ENCODE data around the gene NIPA2.
"Not testable (repeated sequence)": the region's sequence is repeated elsewhere in the genome, so short reads cannot be mapped to it uniquely, and the experiment has no call there.

NIPA2 gene

DNA sequence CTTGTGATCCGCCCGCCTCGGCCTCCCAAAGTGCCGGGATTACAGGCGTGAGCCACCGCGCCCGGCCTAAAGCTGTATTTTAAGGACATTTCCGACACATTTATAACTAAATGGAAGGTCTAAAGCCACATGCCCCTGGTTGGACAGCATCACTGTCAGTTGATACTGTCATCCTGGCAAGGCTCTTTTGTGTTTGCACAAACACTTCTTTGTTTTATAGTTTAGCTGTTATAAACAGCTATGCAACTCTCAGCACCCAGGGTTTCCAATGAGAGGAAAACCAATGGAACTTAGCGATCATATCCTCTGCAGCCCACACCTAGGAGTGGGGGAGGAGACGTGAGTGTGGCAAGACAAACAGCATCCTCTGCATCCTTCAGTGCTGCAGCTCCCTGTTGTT, 32.3 kb upstream of the NIPA2 start:
- H3K4me3 ChIP-seq (ENCODE audit: low read depth, low read length), result no peak overlapping the region

DNA sequence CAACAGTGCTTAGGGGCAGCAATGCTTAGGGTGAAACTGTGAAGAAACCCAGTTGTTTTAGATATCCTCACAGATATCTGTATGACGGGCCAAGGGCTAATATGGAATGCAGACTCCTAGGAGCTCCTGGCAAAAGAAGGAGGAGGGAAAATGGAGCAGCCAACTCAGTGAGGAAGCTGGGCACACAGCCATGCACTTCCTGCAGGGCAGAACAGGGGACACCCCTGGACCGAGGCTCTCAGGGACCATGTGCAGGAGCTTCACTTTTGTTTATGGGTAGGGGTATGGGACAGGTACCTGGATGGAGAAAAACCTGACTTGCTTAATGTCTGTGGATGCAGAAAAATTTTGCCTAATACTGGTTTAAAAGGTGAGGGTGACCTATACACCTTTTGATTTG, 31.8 kb upstream of the NIPA2 start:
- H3K4me3 ChIP-seq (ENCODE audit: low read depth, low read length), result no peak overlapping the region
- TF ChIP-seq, protein P1, sequence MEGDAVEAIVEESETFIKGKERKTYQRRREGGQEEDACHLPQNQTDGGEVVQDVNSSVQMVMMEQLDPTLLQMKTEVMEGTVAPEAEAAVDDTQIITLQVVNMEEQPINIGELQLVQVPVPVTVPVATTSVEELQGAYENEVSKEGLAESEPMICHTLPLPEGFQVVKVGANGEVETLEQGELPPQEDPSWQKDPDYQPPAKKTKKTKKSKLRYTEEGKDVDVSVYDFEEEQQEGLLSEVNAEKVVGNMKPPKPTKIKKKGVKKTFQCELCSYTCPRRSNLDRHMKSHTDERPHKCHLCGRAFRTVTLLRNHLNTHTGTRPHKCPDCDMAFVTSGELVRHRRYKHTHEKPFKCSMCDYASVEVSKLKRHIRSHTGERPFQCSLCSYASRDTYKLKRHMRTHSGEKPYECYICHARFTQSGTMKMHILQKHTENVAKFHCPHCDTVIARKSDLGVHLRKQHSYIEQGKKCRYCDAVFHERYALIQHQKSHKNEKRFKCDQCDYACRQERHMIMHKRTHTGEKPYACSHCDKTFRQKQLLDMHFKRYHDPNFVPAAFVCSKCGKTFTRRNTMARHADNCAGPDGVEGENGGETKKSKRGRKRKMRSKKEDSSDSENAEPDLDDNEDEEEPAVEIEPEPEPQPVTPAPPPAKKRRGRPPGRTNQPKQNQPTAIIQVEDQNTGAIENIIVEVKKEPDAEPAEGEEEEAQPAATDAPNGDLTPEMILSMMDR (IDR thresholded peaks at IDR 0.05; ENCODE audit: low read depth, low read length), result no peak

More for the DNA sequence above, 32.3 kb upstream of the NIPA2 start:
- TF ChIP-seq, protein P1 (IDR thresholded peaks at IDR 0.05; ENCODE audit: low read depth, low read length), result no peak

DNA sequence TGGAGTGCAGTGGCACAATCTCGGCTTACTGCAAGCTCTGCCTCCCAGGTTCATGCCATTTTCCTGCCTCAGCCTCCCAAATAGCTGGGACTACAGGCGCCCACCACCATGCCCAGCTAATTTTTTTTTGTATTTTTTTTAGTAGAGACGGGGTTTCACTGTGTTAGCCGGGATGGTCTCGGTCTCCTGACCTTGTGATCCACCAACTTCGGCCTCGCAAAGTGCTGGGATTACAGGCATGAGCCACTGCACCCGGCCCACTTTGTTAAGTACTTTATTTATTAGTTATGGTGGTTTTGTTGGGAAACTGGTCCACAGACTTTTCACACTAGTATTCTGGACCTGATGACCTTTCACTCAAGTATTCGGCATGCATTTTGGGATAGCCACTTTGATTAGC, 30.6 kb upstream of the NIPA2 start:
- not testable (repeated sequence) for H3K4me3 ChIP-seq (ENCODE audit: low read depth, low read length)

DNA sequence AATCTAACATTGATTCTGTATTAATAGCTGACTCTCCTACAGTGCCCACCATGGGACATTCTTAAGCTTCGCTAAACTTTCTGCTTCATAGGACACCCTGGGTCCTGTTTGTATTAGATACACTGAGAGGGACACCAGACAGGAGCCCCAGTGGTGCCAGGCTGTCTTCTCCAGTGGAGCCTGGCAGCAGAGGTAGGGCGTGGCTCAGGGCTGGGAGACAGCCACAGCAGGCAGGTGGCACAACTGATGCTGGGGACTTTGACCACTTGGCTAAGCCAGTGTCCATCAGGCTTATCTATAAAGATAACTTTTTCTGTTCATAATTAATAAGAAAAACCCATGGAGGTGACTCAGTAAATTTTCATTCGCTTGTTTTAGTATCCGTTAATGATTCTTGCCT, 30.2 kb upstream of the NIPA2 start:
- H3K4me3 ChIP-seq (ENCODE audit: low read depth, low read length), result no peak overlapping the region
- TF ChIP-seq, protein P1 (IDR thresholded peaks at IDR 0.05; ENCODE audit: low read depth, low read length), result no peak

DNA sequence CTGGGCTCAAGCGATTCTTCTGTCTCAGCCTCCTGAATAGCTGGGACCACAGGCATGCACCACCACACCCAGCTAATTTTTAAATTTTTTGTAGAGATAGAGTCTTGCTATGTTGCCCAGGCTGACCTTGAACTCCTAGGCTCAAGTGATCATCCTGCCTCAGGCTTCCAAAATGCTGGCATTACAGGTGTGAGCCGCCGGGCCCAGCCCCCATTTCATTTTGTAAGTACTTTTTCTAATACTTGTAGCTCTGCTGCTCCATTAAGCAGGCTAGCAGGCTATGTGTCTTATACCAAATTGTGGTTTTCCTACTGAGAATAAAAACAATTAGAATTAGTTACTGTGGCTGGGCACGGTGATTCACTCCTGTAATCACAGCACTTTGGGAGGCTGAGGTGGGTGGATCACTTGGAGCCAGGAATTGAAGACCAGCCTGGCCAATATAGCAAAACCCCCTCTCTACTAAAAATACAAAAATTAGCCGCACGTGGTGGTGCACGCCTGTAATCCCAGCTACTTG, 29.6 kb upstream of the NIPA2 start:
- H3K4me3 ChIP-seq (ENCODE audit: low read depth, low read length), result no peak overlapping the region
- TF ChIP-seq, protein P1 (IDR thresholded peaks at IDR 0.05; ENCODE audit: low read depth, low read length), result no peak

DNA sequence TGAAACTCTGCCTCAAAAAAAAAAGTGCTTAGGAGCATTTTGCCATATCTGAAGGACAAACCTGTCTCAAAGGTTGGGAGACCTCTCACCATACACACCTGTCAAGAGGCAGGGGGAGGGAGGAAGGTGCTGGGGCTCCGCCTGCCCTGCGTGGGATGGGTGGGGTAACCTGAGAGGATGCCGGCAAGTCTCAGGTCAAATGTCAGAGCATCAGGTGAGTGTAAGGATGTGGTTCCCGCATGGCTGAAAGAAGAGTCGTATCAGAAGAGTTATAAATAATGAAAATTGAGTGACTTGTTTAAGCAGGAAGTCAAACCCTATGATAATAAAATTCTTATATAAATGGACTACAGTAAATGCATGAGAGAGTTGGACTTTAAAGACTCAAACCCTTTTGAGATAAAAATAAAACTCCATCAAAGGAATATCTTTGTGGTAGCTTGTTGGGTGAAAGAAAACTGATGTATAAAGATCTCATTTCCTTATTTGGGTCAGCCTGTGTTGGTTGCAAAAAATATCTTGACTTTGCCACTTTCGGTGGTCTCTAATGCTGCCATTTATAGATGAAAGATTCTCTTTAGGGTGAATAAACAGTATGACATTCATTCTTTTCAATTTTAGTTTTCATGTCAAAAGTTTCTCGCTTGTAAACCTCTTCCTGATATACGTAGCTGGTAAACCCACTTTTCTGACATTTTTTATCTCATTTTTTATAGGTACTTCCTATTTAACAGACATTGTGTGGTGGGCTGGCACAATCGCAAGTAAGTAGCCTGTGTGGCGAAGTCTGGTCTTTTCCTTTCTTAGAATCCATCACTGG, 28.2 kb upstream of the NIPA2 start:
- H3K4me3 ChIP-seq (ENCODE audit: low read depth, low read length), result no peak overlapping the region
- TF ChIP-seq, protein P1 (IDR thresholded peaks at IDR 0.05; ENCODE audit: low read depth, low read length), result no peak

DNA sequence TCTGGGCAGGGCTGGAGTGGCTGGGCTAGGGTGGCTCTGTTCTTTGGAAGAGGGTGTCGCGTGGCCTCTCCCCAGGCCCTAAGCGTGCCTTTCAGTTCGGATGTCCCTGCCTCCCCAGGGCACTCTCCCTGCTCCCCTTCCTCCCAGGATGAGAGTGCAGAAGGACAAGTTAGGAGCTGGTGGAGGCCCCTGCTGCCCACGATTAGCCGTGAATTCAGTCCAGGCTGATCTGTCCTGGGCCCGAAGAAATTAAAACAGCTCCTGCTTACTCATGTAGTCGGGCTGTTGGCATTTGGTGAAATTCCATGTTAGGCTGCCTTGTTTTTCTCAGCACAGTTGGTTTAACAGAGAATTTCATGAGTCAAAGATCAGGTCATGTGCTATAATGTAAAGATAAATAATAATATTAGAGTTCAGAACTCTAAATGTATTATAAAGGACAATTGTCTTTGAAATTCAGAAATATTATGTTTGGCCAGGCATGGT, 27.6 kb upstream of the NIPA2 start:
- H3K4me3 ChIP-seq (ENCODE audit: low read depth, low read length), result no peak overlapping the region
- TF ChIP-seq, protein P1 (IDR thresholded peaks at IDR 0.05; ENCODE audit: low read depth, low read length), result no peak
